HCT116 (cell line): Measurements from ENCODE around the gene THSD7B. TPM values are rescaled to one million over a fixed set of nuclear protein-coding genes. Genes with fewer than 3 reads are reported as not detected.

Experiments used
- ATAC-seq: fragments of 200-7000 bp; cut with Tn5 transposase; 2 replicates; pipeline ENCODE4 v1.9.1; 2020; ENCODE audit warnings: mild to moderate bottlenecking, moderate library complexity
- BruUV-seq: library from RNA; stranded (reverse); fragments of 400-500 nt; replicated peaks from 2 replicates; lab custom pipeline; 2021; lab: Mats Ljungman, UMichigan
- CTCF ChIA-PET: fragments of 300-600 bp; sonication (Branson Sonifier 250); formaldehyde crosslinking; loops from one replicate; lab custom pipeline; 2021; ENCODE audit warnings: antibody characterized with exemption; lab: Charles Lee
- POLR2A ChIA-PET: fragments of 300-600, 350-600 bp; sonication (Branson Sonifier 250); formaldehyde crosslinking; loops from one replicate; lab custom pipeline; 2021; ENCODE audit warnings: antibody characterized with exemption; lab: Charles Lee
- RAD21 ChIA-PET, 2 experiments: fragments of 300-600 bp; sonication (Branson Sonifier 250); formaldehyde crosslinking; loops; one replicate each; lab custom pipeline; 2023; ENCODE audit warnings: low total read pairs in 2 of 2; ENCODE audit not compliant: uncharacterized antibody in 2 of 2, unreplicated experiment in 2 of 2, low non-redundant PET in 1 of 2; lab: Charles Lee
- DNase-seq: peaks from one replicate; pipeline ENCODE4 v3.0.0-alpha.2; 2010; ENCODE audit warnings: low read depth, low spot score
- H2AFZ ChIP-seq: fragments of 200-600 bp; shearing (Covaris generic), sonication (generic); 2 replicates; pipeline ENCODE4 v1.6.1; 2017; ENCODE audit warnings: low read depth, mixed run types, mixed read lengths, antibody characterized with exemption, low read length; ENCODE audit not compliant: poor library complexity, severe bottlenecking
- H3K27ac ChIP-seq: 2 replicates; pipeline ENCODE4 v1.5.1; 2012; ENCODE audit warnings: low read depth, low read length
- H3K27me3 ChIP-seq: fragments of 200-600 bp; sonication (generic); 2 replicates; pipeline ENCODE4 v1.6.1; 2016; ENCODE audit warnings: mixed run types, low read length, mixed read lengths; ENCODE audit not compliant: insufficient read depth
- H3K36me3 ChIP-seq, 2 experiments: fragments of 200-500 bp in 1 of 2; fragments of 200-600 bp in 1 of 2; sonication (Bioruptor generic) in 1 of 2; sonication (generic) in 1 of 2; 2 replicates each; pipeline versions ENCODE4 v1.5.1 to v1.6.1; 2014 to 2016; ENCODE audit warnings: low read length in 2 of 2, inconsistent platforms in 1 of 2, mixed read lengths in 1 of 2, mixed run types in 1 of 2; ENCODE audit not compliant: insufficient read depth in 2 of 2, control insufficient read depth in 1 of 2
- H3K4me1 ChIP-seq, 2 experiments: fragments of 200-600 bp in 1 of 2; sonication (generic) in 1 of 2; 2 replicates each; pipeline versions ENCODE4 v1.5.1 to v1.6.1; 2012 to 2017; ENCODE audit warnings: low read length in 2 of 2, inconsistent platforms in 1 of 2, mild to moderate bottlenecking in 1 of 2, mixed read lengths in 1 of 2, mixed run types in 1 of 2, moderate library complexity in 1 of 2; ENCODE audit not compliant: insufficient read depth in 2 of 2, control insufficient read depth in 1 of 2
- H3K4me2 ChIP-seq: fragments of 200-600 bp; sonication (generic); 2 replicates; pipeline ENCODE4 v1.6.1; 2017; ENCODE audit warnings: mixed run types, low read length, mixed read lengths
- H3K4me3 ChIP-seq, 2 experiments: fragments of 200-600 bp in 1 of 2; sonication (generic) in 1 of 2; replicated peaks in 1 of 2; 2 replicates each; pipeline ENCODE4 v1.5.1; 2011 to 2016; ENCODE audit warnings: low read length in 2 of 2, control low read depth in 1 of 2, low read depth in 1 of 2, mild to moderate bottlenecking in 1 of 2, mixed read lengths in 1 of 2, mixed run types in 1 of 2
- H3K79me2 ChIP-seq: fragments of 200-600 bp; sonication (generic); 2 replicates; pipeline ENCODE4 v1.6.1; 2017; ENCODE audit warnings: mild to moderate bottlenecking, mixed run types, low read length, moderate library complexity, mixed read lengths; ENCODE audit not compliant: insufficient read depth
- H3K9ac ChIP-seq: fragments of 200-600 bp; sonication (generic); 2 replicates; pipeline ENCODE4 v1.6.1; 2016; ENCODE audit warnings: low read length, mixed read lengths
- H3K9me2 ChIP-seq: fragments of 200-600 bp; sonication (generic), shearing (Covaris generic); 2 replicates; pipeline ENCODE4 v1.6.1; 2017; ENCODE audit warnings: mixed run types, mild to moderate bottlenecking, moderate library complexity; ENCODE audit not compliant: insufficient read depth
- H3K9me3 ChIP-seq, 2 experiments: fragments of 200-500 bp in 1 of 2; fragments of 200-600 bp in 1 of 2; sonication (Bioruptor generic) in 1 of 2; sonication (generic) in 1 of 2; 2 replicates each; pipeline ENCODE4 v1.6.1; 2014 to 2017; ENCODE audit warnings: low read length in 2 of 2, mixed read lengths in 2 of 2, inconsistent platforms in 1 of 2, low read depth in 1 of 2, mild to moderate bottlenecking in 1 of 2, mixed run types in 1 of 2, moderate library complexity in 1 of 2; ENCODE audit not compliant: control insufficient read depth in 1 of 2, insufficient read depth in 1 of 2
- H4K20me1 ChIP-seq: fragments of 200-600 bp; sonication (generic), shearing (Covaris generic); 2 replicates; pipeline ENCODE4 v1.6.1; 2017; ENCODE audit warnings: mixed run types, mild to moderate bottlenecking, moderate library complexity; ENCODE audit not compliant: insufficient read depth
- ATF3 ChIP-seq: IDR thresholded peaks from 2 replicates; pipeline ENCODE4 v1.6.1; 2012
- CEBPB ChIP-seq: IDR thresholded peaks from 2 replicates; pipeline ENCODE4 v1.6.1; 2012; ENCODE audit warnings: low read depth
- EGR1 ChIP-seq: IDR thresholded peaks from 2 replicates; pipeline ENCODE4 v1.6.1; 2012; ENCODE audit warnings: low read depth
- ELF1 ChIP-seq: IDR thresholded peaks from 2 replicates; pipeline ENCODE4 v1.6.1; 2012; ENCODE audit warnings: low read depth, borderline replicate concordance
- FOSL1 ChIP-seq: IDR thresholded peaks from 2 replicates; pipeline ENCODE4 v1.6.1; 2012; ENCODE audit warnings: low read depth
- JUND ChIP-seq: IDR thresholded peaks from 2 replicates; pipeline ENCODE4 v1.6.1; 2012
- POLR2AphosphoS5 ChIP-seq: IDR thresholded peaks from 2 replicates; pipeline ENCODE4 v1.6.1; 2011; ENCODE audit warnings: mild to moderate bottlenecking, low read depth, low read length, moderate library complexity
- RAD21 ChIP-seq: IDR thresholded peaks from 2 replicates; pipeline ENCODE4 v1.6.1; 2012; ENCODE audit warnings: low read depth, mild to moderate bottlenecking
- REST ChIP-seq: IDR thresholded peaks from 2 replicates; pipeline ENCODE4 v1.6.1; 2012; ENCODE audit warnings: low read depth
- SIN3A ChIP-seq: IDR thresholded peaks from 2 replicates; pipeline ENCODE4 v1.6.1; 2012; ENCODE audit warnings: low read depth
- SP1 ChIP-seq: IDR thresholded peaks from 2 replicates; pipeline ENCODE4 v1.6.1; 2012; ENCODE audit warnings: low read depth
- TCF7L2 ChIP-seq: IDR thresholded peaks from 2 replicates; pipeline ENCODE4 v1.7.0; 2011; ENCODE audit warnings: borderline replicate concordance, inconsistent platforms; ENCODE audit not compliant: insufficient read depth, insufficient read length; ENCODE audit errors: extremely low read depth
- ZBTB33 ChIP-seq: IDR thresholded peaks from 2 replicates; pipeline ENCODE4 v1.6.1; 2011; ENCODE audit warnings: mild to moderate bottlenecking, low read length, moderate library complexity; ENCODE audit not compliant: insufficient replicate concordance; ENCODE audit errors: extremely low read depth
- intact Hi-C: fragments of 100-400 bp; cut with micrococcal nuclease; formaldehyde crosslinking; loops from 2 replicates; pipeline ENCODE4 v1.10.0; 2022
- total RNA-seq: library from RNA; stranded (reverse); gene quantifications from one replicate; pipeline ENCODE4 v1.2.1, GENCODE V29; 2021; ENCODE audit not compliant: unreplicated experiment

The THSD7B gene
- total RNA-seq, 1 experiment from 2014 or later: not detected

GRCh38 chr2:137233091-137233490, 467.7 kb downstream of the THSD7B start:
- DNase-seq (no peak), ATAC-seq (no peak)
- no peak overlapping the region for H3K27ac ChIP-seq
- intact Hi-C loops: no loop called here
- H4K20me1 ChIP-seq: no peaks in the 10 kb centered on the region
- ChIA-PET RAD21 (no interaction called here), CTCF (no interaction called here), POLR2A (no interaction called here)
- no TSS peak for BruUV-seq
- no peaks in the 10 kb centered on the region; a peak in 1 of 4 replicates for H3K36me3 ChIP-seq
- H3K27me3 ChIP-seq: no peaks in the 10 kb centered on the region
- H3K9ac ChIP-seq: no peak overlapping the region
- no peak for TF ChIP-seq ATF3
- H3K4me2 ChIP-seq: no peak overlapping the region
- H3K9me2 ChIP-seq: no peaks in the 10 kb centered on the region
- no peaks in the 10 kb centered on the region for H3K79me2 ChIP-seq
- no peak overlapping the region for H2AFZ ChIP-seq
- peaks cover 13 to 27% of the 10 kb centered on the region in 2 experiments; a peak in 2 of 4 replicates for H3K9me3 ChIP-seq
- H3K4me1 ChIP-seq: no peaks in the 10 kb centered on the region
- H3K4me3 ChIP-seq: no peak overlapping the region

- CTCF ChIA-PET: no interaction called here
- ATAC-seq: no peak
- Histone ChIP-seq H3K27ac (no peak overlapping the region), H3K4me2 (no peak overlapping the region), H3K36me3 (no peaks in the 10 kb centered on the region; a peak in 1 of 4 replicates), H3K4me1 (no peaks in the 10 kb centered on the region), H3K9me3 (peaks cover 16 to 19% of the 10 kb centered on the region in 2 experiments; a peak in 2 of 4 replicates), H2AFZ (no peak overlapping the region), H3K79me2 (no peaks in the 10 kb centered on the region), H3K27me3 (no peaks in the 10 kb centered on the region), H3K9ac (no peak overlapping the region), H3K9me2 (no peaks in the 10 kb centered on the region), H3K4me3 (no peak overlapping the region), H4K20me1 (no peaks in the 10 kb centered on the region)
- TF ChIP-seq REST (no peak), JUND (no peak), POLR2AphosphoS5 (no peak), TCF7L2 (no peak), SP1 (no peak), ZBTB33 (no peak), ELF1 (no peak), FOSL1 (no peak), CEBPB (no peak), SIN3A (no peak), EGR1 (no peak), RAD21 (no peak)
- RAD21 ChIA-PET: no interaction called here
- intact Hi-C loops: no loop called here
- BruUV-seq: no TSS peak
- POLR2A ChIA-PET: no interaction called here
- no peak for DNase-seq
Measured at GRCh38 chr2:137237055-137237454, 471.7 kb downstream of the THSD7B start.
